ENCODE data around the gene ANO3. TPM values are rescaled to one million over a fixed set of nuclear protein-coding genes. Genes with fewer than 3 reads are reported as not detected.

ANO3 gene
- total RNA-seq, 2 experiments from 2014 or later = not detected

DNA sequence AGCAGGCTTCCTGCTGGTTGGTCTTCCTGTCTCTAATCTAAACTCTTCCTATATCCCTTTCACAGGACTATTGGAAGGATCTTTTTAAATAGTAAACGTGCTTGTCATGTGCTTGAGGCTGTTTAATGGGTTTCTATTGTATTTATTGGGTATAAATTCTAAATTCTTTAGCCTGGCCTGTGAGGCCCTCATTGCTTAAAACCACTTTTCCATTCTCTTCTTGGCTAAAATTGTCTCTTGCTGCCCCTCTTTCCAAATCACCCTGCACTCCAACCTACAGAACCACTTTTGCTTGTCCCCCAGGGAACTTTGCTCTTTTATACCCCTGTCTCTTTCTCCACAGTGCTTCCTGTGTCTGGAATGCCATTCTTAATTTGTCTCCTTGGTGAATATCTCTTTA lies 286.5 kb downstream of the ANO3 start:
- H3K36me3 ChIP-seq (ENCODE audit: insufficient read depth, low read length) = no peaks in the 10 kb centered on the region
- no peaks in the 10 kb centered on the region for H3K4me1 ChIP-seq (ENCODE audit: insufficient read depth, low read length)
- no peak overlapping the region for H3K27ac ChIP-seq (ENCODE audit: low read depth in 1 of 2, low read length in 2 of 2)
- no peak for DNase-seq
- ATAC-seq (ENCODE audit: poor library complexity) = no peak
- ChIA-PET CTCF (no interaction called here), POLR2A (no interaction called here)
- Mint-ChIP-seq H3K9me3 (peaks cover 4% of the 10 kb centered on the region), H3K36me3 (ENCODE audit: low read depth) (no peaks in the 10 kb centered on the region), H3K27ac (no peak overlapping the region), H3K4me3 (no peak overlapping the region), H3K27me3 (no peaks in the 10 kb centered on the region), H3K4me1 (ENCODE audit: low read depth) (no peaks in the 10 kb centered on the region)
- TF ChIP-seq, protein P1, sequence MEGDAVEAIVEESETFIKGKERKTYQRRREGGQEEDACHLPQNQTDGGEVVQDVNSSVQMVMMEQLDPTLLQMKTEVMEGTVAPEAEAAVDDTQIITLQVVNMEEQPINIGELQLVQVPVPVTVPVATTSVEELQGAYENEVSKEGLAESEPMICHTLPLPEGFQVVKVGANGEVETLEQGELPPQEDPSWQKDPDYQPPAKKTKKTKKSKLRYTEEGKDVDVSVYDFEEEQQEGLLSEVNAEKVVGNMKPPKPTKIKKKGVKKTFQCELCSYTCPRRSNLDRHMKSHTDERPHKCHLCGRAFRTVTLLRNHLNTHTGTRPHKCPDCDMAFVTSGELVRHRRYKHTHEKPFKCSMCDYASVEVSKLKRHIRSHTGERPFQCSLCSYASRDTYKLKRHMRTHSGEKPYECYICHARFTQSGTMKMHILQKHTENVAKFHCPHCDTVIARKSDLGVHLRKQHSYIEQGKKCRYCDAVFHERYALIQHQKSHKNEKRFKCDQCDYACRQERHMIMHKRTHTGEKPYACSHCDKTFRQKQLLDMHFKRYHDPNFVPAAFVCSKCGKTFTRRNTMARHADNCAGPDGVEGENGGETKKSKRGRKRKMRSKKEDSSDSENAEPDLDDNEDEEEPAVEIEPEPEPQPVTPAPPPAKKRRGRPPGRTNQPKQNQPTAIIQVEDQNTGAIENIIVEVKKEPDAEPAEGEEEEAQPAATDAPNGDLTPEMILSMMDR (IDR thresholded peaks at IDR 0.05) = no peak
- intact Hi-C loops (cut with DNase I, micrococcal nuclease) = no loop called here
- no peak overlapping the region for H3K4me3 ChIP-seq (ENCODE audit: low read length)
- no peaks in the 10 kb centered on the region for H3K27me3 ChIP-seq (ENCODE audit: control insufficient read depth in 1 of 2, insufficient read depth in 2 of 2, low read length in 2 of 2)
- H3K9me3 ChIP-seq (ENCODE audit: control insufficient read depth in 1 of 2, insufficient read depth in 1 of 2, low read length in 2 of 2) = peaks cover 4 to 13% of the 10 kb centered on the region in 2 experiments

DNA sequence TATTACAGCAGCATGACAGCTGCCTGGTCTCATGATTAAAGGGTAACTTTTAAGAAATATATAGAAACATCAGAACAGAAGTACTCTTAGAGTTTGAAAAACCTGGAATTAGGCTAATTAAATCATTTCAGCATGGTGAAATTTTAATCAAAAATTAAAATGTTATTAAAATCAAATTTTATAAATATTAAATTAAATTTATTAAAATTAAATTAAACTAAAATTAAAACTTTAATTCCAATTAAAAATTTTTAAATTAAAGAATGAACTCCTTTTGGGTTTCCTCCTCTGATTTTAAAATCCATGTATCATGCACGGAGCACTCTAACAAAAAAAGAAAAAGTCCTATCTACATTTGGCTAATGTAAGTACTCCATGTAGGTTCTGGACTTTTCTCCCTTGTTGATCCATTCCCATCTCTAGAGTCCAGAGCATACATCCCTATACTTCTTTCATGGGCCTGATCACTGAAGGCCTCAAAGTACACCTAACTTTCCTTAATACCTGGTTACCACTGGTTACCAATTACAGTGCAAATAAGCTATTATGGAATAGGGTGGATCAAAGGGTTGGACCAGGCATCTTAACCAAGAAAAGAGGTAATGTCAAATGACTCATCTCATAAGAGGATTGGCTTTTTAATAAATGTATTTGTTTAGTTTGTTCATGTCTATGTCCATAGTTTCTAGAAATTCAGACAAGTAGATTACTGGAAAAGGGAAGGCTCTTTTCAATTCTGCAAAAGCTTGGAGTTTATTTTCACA lies 288.5 kb downstream of the ANO3 start:
- Histone ChIP-seq H3K4me3 (ENCODE audit: low read length) (no peak overlapping the region), H3K9me3 (ENCODE audit: control insufficient read depth in 1 of 2, insufficient read depth in 1 of 2, low read length in 2 of 2) (peaks cover 0 to 11% of the 10 kb centered on the region in 2 experiments), H3K27me3 (ENCODE audit: control insufficient read depth in 1 of 2, insufficient read depth in 2 of 2, low read length in 2 of 2) (no peaks in the 10 kb centered on the region), H3K27ac (ENCODE audit: low read depth in 1 of 2, low read length in 2 of 2) (no peak overlapping the region), H3K36me3 (ENCODE audit: insufficient read depth, low read length) (no peaks in the 10 kb centered on the region), H3K4me1 (ENCODE audit: insufficient read depth, low read length) (no peaks in the 10 kb centered on the region)
- Mint-ChIP-seq H3K9me3 (peaks cover 2% of the 10 kb centered on the region), H3K36me3 (ENCODE audit: low read depth) (no peaks in the 10 kb centered on the region), H3K4me1 (ENCODE audit: low read depth) (no peaks in the 10 kb centered on the region), H3K27ac (no peak overlapping the region), H3K4me3 (no peak overlapping the region), H3K27me3 (no peaks in the 10 kb centered on the region)
- TF ChIP-seq, protein P1 (IDR thresholded peaks at IDR 0.05) = no peak
- CTCF ChIA-PET = no interaction called here
- POLR2A ChIA-PET = no interaction called here
- DNase-seq (no peak), ATAC-seq (ENCODE audit: poor library complexity) (no peak)
- intact Hi-C loops (cut with DNase I, micrococcal nuclease) = no loop called here

DNA sequence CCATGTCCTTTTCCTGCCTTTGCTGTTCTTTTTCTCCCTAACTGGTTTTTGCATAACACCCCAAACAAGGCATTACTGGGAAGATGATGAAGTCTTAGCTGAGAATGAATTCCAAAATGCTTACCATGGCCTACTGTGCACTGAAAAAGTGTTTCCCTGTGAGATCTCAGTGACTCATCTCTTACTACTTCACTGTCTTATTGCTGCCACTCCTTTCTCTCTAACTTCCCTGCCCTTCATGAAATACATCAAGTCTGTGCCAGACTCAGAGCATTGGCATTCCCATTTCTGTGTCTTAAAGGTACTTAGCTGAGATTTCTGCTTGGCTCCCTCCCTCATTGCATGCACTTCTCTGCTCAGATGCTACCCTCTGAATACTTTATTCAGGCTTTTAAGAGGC lies 289.2 kb downstream of the ANO3 start:
- TF ChIP-seq, protein P1 (IDR thresholded peaks at IDR 0.05) = no peak
- no peak overlapping the region for H3K4me3 ChIP-seq (ENCODE audit: low read length)
- no peak overlapping the region for H3K27ac ChIP-seq (ENCODE audit: low read depth in 1 of 2, low read length in 2 of 2)
- DNase-seq = no peak
- H3K36me3 ChIP-seq (ENCODE audit: insufficient read depth, low read length) = no peaks in the 10 kb centered on the region
- H3K9me3 Mint-ChIP-seq = peaks cover 6% of the 10 kb centered on the region
- intact Hi-C loops (cut with DNase I, micrococcal nuclease) = no loop called here
- no peak overlapping the region for H3K4me3 Mint-ChIP-seq
- ChIA-PET CTCF (no interaction called here), POLR2A (no interaction called here)
- no peaks in the 10 kb centered on the region for H3K27me3 ChIP-seq (ENCODE audit: control insufficient read depth in 1 of 2, insufficient read depth in 2 of 2, low read length in 2 of 2)
- no peaks in the 10 kb centered on the region for H3K4me1 Mint-ChIP-seq (ENCODE audit: low read depth)
- H3K4me1 ChIP-seq (ENCODE audit: insufficient read depth, low read length) = no peaks in the 10 kb centered on the region
- no peaks in the 10 kb centered on the region for H3K27me3 Mint-ChIP-seq
- peaks cover 0 to 11% of the 10 kb centered on the region in 2 experiments for H3K9me3 ChIP-seq (ENCODE audit: control insufficient read depth in 1 of 2, insufficient read depth in 1 of 2, low read length in 2 of 2)
- no peak overlapping the region for H3K27ac Mint-ChIP-seq
- no peak for ATAC-seq (ENCODE audit: poor library complexity)
- H3K36me3 Mint-ChIP-seq (ENCODE audit: low read depth) = no peaks in the 10 kb centered on the region
